ENCODE data around the gene AUTS2.

GRCh38 chr7:69624435-69625230 is 26.4 kb downstream of the AUTS2 start:
- no peak for TF ChIP-seq POLR2AphosphoS5 (IDR thresholded peaks at IDR 0.05; ENCODE audit: low read depth, low read length)
- TF ChIP-seq POLR2A (IDR thresholded peaks at IDR 0.05; ENCODE audit: low read depth, low read length) = no peak
- no peak for TF ChIP-seq SPI1 (IDR thresholded peaks at IDR 0.05; ENCODE audit: low read depth, low read length)

Measured in GM12891 (cell line).